Activated effector memory CD4-positive, alpha-beta T cell treated with anti-CD3 and anti-CD28 coated beads, Interleukin-2, amount 50 U/mL, for 16 hours (primary cell): Measurements from ENCODE around the gene ZNF124.
"Not testable (repeated sequence)": the region's sequence is repeated elsewhere in the genome, so short reads cannot be mapped to it uniquely, and the experiment has no call there.

ENCODE experiments used
- DNase-seq: peaks from one replicate; pipeline ENCODE4 v3.0.0-alpha.2; 2020

ZNF124 gene

DNA sequence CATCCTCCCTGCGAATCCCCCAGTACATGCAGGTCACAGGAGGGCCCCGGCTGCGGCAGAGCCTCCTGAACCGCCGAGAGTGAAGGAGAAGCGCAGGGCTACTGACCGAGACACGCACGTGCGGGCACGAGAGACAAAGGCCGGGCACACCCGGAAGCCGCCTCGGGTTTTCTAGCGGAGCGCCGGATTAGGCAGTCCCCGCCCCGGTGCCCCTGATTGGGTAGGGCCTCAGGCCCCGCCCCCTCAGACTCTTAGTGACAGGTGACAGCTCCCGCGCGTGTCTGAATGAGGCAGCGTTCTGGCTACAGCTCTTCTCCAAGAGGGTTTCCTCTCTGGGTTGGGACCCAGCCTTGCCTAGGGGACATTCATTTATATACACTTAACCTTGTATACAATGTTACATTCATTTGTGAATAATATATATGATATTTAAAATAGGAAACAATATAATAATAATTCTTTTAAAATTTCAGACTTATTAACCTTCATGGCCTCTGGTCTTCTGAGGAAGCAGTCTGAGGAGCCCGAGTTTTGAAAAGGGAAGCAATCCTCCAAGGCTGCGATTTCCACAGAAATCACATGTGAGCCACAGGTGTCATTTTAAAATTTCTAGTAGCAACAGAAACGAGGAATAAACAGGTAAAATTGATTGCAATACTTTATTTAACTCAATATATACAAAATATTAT, at the start of gene ZNF124:
TSS of gene ZNF124 (minus strand) at position 146 of the 689 bp plus-strand sequence. CDS start at position 3, 143 bp downstream.
- DNase-seq, result not testable (repeated sequence)

DNA sequence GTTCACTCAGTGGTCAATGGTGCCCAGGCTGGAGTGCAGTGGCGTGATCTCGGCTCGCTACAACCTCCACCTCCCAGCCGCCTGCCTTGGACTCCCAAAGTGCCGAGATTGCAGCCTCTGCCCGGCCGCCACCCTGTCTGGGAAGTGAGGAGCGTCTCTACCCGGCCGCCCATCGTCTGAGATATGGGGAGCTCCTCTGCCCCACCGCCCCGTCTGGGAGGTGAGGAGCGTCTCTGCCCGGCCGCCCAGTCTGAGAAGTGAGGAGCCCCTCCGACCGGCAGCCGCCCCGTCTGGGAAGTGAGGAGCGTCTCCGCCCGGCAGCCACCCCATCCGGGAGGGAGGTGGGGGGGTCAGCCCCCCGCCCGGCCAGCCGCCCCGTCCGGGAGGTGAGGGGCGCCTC, 48.5 kb upstream of the ZNF124 start:
- DNase-seq, result not testable (repeated sequence)

DNA sequence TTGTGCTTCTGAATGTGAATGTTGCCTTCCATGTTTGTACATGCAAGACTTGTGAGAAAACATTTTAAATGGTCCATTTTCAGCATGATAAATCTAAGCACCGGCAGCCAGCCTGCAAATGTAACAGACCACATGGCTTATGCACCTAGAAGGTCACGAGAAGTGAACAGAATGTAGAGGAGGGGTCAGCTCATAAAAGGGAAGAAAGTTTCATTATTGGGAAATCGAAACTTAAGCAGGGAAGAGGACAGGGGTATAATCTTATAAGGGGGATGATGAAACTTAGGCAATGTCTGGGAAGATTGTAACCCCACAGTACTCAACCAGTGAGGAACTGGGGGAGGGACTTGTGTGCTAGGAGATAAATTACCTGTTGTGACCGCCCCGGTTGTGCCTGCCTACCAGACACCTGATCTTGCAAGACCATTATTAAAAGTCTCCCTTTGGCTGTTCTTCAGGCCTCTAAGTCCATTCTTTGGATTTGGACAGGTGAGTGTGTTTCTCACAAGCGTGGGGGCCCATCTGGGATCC, 46.4 kb upstream of the ZNF124 start:
- DNase-seq, result no peak

DNA sequence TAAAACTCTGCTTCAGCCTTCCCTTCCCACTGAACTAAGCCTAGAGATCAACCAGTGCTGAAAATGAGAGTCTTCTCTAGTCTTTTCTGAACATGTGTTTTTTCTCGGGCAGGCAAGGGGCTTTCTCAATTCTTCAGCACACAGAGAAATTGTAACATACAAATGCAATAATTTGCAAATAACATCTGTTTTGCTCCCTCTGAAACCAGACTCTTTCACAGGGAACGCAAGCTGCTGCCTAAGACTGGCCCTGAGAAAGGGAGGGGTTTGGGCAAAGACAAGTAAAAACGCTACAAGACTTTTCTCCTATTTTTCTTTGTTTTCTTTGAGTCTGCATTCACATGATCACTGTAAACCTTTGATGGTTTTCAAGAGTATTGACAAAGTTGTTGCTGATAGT, 44.4 kb upstream of the ZNF124 start:
- no peak for DNase-seq

DNA sequence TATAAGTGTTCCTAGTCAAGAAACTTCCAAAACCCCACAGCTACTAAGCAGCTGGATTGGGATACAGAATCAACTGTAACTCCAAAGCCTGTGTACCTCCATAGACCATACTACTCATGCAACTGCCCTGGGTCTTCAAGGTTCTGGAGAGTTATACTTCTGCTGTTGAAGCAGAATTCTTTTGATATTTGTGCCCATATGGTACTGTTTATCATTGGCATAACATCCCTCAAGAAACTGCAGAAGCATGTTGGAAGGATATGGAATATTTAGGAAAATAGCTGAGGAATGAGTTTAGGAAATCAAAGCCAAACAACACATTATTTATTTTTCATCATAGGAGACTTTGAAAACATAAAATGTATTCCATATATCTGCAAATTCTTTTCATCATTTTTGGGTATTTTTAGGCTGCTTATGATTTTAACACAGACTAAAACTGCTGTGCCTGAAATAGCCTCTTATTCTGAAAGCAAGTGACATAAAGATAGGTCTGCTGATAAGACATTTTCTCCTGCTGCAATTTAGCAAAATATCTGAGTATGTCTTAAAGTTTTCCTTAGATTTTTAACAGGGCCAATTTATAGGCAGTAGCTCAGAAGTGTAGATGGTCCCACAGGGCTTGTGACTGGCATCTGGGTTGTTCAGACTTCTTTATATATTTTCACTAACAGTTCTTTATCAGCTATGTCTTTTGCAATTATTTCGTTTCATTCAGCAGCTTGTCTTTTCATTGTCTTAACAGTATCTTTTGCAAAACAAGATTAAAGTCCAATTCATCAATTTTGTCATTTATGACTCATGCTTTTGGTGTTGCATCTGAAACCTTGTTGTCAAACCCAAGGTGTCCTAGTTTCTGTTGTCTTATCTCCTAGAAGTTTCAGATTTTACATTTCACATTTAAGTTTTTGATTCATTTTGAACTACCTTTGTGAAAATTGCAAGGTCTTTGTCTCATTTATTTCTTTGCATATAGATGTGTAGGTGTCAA, 41.1 kb upstream of the ZNF124 start:
- DNase-seq, result no peak

DNA sequence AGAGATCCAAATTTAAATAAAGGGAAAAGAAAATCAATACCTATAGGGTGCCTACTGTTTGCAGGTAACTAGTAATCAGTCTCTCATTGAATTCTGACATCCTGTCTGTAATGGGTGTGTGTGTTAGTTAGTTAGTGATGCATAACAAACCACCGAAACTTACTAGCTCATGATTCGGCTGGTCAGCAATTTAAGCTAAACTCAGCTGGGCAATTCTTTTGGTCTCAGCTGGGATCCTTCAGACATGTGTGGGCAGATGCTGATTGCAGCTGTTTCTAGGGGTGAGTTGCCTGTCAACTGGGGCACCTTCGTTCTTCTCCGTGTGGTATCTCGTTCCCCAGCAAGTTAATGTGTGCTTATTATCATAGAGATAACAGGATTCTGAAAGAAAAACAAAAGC, 40.2 kb upstream of the ZNF124 start:
- no peak for DNase-seq

DNA sequence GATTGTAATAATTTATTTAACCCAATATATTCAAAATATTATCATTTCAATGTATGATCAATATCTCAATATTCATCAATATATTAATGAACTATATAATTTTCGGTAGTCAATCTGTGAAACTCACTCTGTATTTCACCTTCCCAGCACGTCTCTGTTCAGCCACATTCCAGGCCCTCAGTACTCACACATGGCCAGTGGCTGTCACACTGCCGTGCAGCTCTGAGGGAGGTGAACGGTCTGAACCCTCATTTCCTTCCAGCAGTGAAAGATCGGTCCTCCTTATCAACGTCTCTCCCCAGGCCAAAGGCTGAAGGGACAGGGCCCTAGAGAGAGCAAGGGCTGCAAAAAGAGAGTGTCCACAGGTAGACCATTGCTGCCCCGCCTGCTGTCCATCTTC, 39.5 kb upstream of the ZNF124 start:
- no peak for DNase-seq

DNA sequence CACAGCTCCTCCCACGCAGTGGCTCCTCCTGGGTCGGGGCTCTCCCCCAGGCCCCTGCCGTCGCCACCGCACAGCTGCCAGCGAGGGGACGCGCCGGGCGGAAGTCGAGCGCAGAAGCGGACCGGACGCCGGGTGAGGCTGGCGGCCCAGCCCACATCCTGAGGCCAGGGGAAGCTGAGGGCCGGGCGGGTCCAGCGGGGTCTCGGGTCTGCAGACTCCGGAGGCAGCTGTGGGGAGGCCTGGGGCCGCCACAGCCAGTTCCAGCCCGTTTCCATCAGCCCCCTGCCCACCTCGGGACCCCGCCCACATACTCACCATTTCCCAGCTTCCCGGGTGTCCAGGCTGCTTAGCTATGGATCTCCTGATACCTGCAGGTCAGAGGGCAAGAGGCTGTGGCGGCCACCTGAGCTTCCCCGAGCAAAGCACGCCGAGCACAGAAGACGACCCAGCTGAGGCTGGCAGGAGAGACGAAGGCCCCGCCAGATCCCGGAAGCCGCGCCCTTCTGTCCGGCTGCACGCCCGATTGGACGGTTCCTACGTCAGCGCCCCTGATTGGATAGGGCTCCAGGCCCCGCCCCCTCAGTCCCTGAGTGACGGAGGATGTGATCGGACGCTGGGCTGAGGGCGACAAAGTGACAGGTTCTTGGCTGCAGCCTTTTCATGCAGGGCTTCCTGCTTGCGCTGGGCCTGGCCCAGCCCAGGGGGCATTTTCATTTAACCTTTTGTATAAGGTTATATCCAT, 38.7 kb upstream of the ZNF124 start:
- DNase-seq, result peak; percentile 98

DNA sequence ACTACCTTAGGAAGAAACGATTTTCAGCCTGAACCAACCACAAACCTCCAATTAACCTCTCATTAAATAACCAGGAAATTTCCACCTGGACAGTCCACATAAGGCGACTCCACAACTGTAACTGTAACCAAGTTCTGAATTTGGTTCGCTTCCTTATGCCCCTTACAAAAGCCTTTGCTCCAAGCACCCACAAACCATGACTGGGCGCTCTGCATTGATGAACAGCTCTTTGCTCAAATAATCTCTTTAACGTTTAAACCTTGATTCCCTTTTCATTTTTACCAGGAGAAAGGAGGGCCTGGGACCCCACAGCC, 38.2 kb upstream of the ZNF124 start:
- DNase-seq, result no peak

DNA sequence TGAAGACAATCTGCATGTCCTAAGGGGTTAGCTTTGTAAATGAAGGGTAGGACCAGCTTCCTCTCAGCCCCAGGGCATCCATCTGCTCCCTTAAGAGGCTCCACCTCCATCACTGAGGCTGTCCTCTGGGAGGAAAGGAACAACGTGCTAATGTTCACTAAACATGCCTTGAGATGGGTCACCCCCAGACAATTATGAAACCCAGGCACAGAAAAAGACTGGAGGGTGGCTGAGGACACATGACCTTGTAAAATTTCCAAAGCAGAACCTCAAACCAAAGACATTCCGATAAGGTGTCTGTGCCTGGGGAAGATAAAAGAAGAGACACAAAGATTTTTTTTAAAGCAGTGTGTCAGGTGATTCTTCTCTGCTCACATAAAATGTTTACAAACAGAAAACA, 37.6 kb upstream of the ZNF124 start:
- DNase-seq, result no peak

DNA sequence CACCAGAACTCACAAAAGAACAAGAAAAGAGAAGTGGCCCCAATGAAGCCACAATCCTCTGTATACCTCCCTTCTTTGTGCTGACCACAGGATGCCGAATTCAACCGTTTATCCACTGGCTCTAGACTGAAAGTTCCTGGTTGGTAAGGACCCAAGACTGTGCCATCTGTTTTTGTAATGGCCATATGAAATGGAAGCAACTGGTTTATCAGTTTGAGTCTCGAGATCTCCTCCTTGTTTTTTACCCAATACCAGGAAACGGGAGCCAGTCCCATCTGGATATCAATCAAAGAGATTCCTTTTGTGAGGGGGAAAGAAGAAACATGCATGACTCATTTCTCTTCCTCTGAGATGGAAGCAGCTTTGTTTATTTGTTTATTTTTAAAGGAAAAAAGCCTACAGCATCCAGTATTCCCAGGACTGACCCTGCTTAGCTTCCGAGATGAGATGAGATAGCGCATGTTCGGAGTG, 32.4 kb upstream of the ZNF124 start:
- DNase-seq, result no peak

DNA sequence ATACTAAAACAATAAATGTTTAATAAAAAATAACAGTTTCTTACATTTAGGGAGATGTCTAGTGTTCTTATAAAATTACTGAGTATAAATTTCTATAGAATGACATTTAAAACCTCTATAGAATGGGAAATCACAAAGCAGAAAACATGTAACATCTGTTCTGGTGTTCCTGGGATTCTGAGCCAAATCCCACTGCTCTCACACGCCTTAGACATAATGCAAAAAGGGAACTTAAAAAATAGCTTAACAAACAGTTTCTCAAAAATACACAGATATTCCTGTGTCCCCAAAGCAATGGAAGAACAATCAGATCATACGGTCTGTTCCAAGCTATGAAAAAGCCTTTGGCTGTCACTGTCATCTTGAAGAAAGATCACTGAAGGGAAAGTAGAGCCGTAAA, 27.0 kb upstream of the ZNF124 start:
- DNase-seq, result no peak

DNA sequence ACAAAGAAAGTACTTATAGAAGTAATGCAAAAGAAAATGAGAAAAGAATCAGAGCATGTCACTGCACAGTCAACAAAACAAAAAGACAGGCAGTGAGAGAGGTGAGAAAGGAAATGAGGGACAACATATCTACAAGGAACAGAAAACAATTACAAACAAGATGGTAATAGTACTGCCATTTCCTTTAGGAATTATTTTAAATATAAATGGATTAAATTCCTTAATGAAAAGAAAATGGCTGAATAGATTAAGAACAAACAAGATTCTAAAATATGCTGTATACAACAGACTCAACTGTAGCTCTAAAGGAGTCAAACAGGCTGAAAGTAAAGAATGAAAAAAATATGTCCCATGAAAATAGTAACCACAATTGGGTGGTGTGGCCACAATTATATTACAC, 22.1 kb upstream of the ZNF124 start:
- DNase-seq, result no peak

DNA sequence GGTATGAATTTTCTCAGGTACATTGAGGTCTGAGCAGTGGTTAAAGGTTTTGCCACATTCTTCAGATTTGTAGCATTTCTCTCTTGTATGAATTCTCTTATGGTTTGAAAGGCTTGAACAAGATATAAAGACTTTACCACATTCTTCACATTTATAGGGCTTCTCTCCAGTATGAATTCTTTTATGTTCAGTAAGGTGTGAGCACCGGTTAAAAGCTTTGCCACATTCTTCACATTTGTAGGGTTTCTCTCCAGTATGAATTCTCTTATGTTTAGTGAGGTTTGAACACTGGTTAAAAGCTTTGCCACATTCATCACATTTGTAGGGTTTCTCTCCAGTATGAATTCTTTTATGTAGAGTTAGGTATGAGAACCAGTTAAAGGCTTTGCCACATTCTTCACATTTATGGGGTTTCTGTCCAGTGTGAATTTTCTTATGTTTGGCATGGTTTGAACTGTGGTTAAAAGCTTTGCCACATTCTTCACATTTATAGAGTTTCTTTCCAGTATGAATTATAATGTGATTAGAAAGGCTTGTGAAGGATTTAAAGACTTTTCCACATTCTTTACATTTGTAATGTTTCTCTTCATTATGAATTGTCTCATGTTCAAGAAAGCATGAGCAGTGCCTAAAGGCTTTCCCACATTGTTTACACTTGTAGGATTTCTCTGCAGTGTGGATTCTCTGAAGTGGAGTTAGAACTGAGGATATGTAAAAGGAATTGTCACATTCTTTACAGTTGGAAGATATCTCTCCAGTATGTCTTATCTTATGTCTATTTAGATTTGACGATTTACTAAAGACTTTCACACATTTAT, 18.4 kb upstream of the ZNF124 start:
- no peak for DNase-seq

DNA sequence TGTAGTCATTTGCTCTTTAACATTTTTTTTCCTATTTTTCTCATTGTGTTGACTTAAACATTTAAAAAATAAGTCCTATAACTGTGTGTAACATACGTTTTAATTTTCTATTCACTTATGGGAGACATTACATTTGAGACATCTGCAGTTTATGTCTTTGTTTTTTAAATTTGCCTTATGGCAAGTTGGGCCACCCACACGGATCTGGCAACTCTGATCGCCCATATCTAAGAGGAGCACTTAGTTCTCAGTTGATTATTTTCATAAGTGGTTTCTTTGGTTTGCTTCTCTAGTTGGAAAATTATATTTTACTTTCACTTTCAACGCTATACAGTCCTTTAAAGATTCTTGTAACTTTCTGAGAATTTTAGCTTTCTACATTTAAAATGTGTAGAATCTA, 13.8 kb upstream of the ZNF124 start:
- DNase-seq, result no peak

DNA sequence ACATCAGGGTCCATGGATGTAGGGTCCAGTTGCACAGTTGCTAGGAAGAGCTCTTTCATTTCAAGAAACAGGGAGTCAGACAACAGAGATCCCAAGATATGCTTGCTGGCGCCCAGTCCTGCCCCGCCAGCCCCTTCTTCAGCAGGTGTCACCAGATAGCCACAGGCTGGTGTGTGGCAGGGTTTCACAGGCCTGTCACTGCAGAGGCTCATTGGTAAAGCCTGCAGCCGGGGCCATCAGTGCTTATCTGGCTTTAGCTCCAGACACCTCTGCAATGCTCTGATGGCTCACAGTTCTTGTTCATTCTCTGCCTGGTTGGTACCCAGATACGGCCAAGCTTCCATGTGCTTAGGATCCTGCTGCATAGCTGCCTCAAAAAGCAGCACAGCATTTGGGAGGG, 12.4 kb upstream of the ZNF124 start:
- no peak for DNase-seq

DNA sequence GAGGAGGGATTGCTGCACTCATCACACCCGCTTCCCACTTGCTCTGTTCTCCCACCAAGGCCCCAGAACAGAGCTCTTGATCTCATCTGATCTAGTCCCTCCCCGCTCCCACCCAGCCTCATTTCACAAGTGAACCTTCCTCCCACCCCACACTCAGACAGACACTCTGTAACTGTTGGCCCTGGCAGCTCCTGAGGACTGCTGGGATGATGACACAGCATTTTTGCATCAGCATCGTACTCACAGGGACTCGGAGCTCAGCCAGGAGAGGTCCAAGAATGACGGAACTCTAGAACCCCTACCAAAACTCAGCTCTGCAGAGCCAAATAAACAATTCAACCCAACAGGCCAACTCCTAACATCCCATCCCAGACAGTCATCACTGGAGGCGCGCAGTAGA, 11.2 kb upstream of the ZNF124 start:
- DNase-seq, result no peak

DNA sequence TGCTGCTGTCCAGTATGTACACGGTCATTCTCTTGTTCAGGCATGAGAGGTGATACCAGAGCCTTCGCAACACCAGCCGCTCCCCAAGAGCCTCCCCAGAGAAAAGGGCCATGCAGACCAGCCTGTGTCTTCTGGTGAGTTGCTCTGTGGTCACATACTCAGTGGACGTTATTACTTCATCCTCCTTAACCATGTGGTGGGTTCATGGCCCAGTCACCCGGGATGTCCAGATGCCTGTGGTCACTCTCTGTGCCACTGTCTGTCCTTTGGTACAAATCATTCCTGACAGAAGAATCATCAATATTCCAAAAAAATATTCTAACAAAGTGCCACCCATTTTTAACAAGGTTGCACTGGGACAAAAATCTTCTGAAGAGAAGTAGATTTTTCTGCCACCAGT, 8.8 kb upstream of the ZNF124 start:
- no peak for DNase-seq

DNA sequence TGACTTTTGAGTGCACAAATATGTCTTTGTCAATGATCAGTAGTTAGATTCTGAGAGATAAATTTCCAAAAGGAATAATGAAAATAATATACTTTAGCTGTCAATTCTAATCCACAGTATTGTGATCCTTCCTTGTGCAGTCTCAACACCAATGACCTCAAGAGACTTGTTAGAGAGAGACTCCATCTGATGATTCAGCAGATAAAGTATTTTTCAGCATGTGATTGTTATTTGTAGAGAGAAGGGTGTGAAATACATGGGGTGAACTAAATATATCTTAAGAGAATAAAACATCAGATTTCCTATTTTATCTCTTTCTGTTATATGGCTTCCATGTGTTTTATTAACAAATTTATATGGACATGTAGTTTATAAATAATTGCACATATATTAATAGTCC, 5.9 kb upstream of the ZNF124 start:
- no peak for DNase-seq

DNA sequence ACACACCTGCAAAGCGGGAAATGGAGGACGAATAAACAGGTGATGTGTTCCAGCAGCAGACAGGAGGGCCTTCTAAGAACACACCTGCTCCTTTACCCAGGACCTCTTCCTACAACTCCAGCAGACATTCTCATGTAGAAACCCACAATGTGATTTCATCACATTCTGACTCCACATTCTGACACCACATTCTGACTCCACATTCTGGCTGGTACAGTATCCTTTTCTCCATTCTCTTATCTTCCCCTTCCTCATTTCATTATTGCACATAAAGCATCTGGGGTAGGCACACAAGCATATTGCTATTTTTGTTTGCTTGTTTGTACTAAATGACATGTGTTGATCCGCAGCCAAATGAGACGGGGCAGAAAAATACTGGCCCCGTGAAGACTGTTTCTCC, 3.6 kb upstream of the ZNF124 start:
- no peak for DNase-seq

DNA sequence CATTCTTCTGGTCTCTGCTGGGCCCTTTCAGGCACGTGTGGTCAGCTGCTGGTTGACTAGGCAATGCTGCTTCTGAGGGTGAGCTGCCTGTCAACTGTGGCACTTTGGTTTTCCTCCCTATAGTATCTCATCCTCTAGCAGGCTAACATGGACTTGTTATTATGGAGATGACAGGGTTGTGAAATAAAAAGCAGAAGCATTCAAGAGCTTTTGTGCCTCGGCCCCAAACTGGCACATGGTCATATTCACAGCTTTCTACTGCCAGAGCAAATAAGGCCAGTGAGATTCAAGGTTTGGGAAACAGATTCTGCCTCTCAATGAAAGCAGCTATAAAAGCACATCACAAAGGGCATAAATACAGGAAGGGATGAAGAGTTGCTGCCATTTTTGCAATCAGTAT, 1.6 kb upstream of the ZNF124 start:
- no peak for DNase-seq

DNA sequence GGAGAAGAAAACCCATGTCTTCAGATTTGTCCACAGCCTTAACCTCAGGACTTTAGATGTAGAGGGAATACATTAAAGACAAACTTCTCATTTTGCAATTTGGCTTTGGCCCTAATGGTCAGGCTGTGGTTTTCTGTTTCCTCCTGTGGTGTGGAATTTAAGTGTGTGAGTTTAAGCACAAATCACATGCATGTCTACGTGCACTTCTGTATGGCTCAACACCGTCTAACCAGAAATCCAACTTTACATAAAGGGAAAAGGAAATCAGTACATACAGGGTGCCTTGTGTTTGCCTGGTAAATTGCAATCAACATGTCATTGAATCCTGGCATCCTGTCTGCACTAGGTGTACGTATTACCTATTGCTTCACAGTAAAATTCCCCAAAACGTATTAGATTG, 1.2 kb upstream of the ZNF124 start:
- DNase-seq, result no peak
